ENCODE data around the gene SIGLEC8.

DNA sequence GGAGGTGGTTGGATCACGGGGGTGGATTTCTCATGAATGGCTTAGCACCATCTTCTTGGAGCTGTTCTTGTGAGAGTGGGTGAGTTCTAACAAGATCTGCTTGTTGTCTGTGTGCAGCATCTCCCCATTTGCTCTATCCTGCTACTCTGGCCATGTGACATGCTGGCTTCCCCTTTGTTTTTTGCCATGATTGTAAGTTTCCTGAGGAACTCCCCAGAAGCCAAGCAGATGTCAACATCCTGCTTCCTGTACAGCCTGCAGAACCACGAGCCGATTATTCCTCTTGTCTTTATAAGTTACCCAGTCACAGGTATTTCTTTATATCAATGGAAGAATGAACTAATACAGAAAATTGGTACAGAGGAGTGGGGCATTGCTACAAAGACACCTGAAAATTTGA is 45.6 kb upstream of the SIGLEC8 start:
- TF ChIP-seq SRF (IDR thresholded peaks at IDR 0.05; ENCODE audit: low read depth) (no peak), POLR2A (IDR thresholded peaks at IDR 0.05; ENCODE audit: borderline replicate concordance, extremely low read depth, insufficient read depth, insufficient read length) (no peak), RAD21 (IDR thresholded peaks at IDR 0.05; ENCODE audit: low read depth) (no peak), SIN3A (IDR thresholded peaks at IDR 0.05; ENCODE audit: low read depth) (no peak), POLR2AphosphoS5 (IDR thresholded peaks at IDR 0.05; ENCODE audit: low read depth, low read length) (no peak), SP1 (IDR thresholded peaks at IDR 0.05; ENCODE audit: low read depth) (no peak), EZH2 (IDR thresholded peaks at IDR 0.05) (no peak), ELF1 (IDR thresholded peaks at IDR 0.05; ENCODE audit: borderline replicate concordance, low read depth) (no peak)
- TF ChIP-seq, protein P1, sequence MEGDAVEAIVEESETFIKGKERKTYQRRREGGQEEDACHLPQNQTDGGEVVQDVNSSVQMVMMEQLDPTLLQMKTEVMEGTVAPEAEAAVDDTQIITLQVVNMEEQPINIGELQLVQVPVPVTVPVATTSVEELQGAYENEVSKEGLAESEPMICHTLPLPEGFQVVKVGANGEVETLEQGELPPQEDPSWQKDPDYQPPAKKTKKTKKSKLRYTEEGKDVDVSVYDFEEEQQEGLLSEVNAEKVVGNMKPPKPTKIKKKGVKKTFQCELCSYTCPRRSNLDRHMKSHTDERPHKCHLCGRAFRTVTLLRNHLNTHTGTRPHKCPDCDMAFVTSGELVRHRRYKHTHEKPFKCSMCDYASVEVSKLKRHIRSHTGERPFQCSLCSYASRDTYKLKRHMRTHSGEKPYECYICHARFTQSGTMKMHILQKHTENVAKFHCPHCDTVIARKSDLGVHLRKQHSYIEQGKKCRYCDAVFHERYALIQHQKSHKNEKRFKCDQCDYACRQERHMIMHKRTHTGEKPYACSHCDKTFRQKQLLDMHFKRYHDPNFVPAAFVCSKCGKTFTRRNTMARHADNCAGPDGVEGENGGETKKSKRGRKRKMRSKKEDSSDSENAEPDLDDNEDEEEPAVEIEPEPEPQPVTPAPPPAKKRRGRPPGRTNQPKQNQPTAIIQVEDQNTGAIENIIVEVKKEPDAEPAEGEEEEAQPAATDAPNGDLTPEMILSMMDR (IDR thresholded peaks at IDR 0.05 in 2 of 3, conservative IDR thresholded peaks at IDR 0.05 in 1 of 3; ENCODE audit: borderline replicate concordance in 1 of 3, insufficient read depth in 1 of 3, low read depth in 2 of 3, low read length in 2 of 3): no peak
